ENCODE results near the gene DIPK1A.

The DIPK1A gene

GRCh38 chr1:92952714-92953113 lies 8.5 kb downstream of the DIPK1A start:
- no peak for DNase-seq

GRCh38 chr1:92951141-92951582 lies 10.1 kb downstream of the DIPK1A start:
- no peak for DNase-seq

GRCh38 chr1:92949937-92950817 lies 11.1 kb downstream of the DIPK1A start:
- DNase-seq: no peak

- no peak for DNase-seq
These were observed 13.2 kb downstream of the DIPK1A start for GRCh38 chr1:92948071-92948470.

- no peak for DNase-seq
These were observed 15.5 kb downstream of the DIPK1A start for GRCh38 chr1:92945748-92946270.

- no peak for DNase-seq
These were observed 16.1 kb downstream of the DIPK1A start for GRCh38 chr1:92944901-92945747.

GRCh38 chr1:92943502-92943847 lies 17.8 kb downstream of the DIPK1A start:
- no peak for DNase-seq

- no peak for DNase-seq
These were observed 20.7 kb downstream of the DIPK1A start for GRCh38 chr1:92940541-92940940.

GRCh38 chr1:92937731-92938130 lies 23.5 kb downstream of the DIPK1A start:
- no peak for DNase-seq

GRCh38 chr1:92936865-92937264 lies 24.4 kb downstream of the DIPK1A start:
- no peak for DNase-seq

- peak; percentile 11 to 81 (median 52) for DNase-seq
These were observed 26.6 kb downstream of the DIPK1A start for GRCh38 chr1:92934395-92935378.

- DNase-seq: no peak
These were observed 27.8 kb downstream of the DIPK1A start for GRCh38 chr1:92933459-92933858.

- no peak for DNase-seq
These were observed 29.6 kb downstream of the DIPK1A start for GRCh38 chr1:92931691-92932090.

- no peak for DNase-seq
These were observed 31.8 kb downstream of the DIPK1A start for GRCh38 chr1:92929461-92929860.

GRCh38 chr1:92927870-92928269 lies 33.4 kb downstream of the DIPK1A start:
- DNase-seq: no peak

GRCh38 chr1:92926873-92927272 lies 34.4 kb downstream of the DIPK1A start:
- DNase-seq: no peak

GRCh38 chr1:92924501-92924900 lies 36.8 kb downstream of the DIPK1A start:
- no peak for DNase-seq

- no peak for DNase-seq
These were observed 37.6 kb downstream of the DIPK1A start for GRCh38 chr1:92923664-92924063.

- no peak for DNase-seq
These were observed 38.8 kb downstream of the DIPK1A start for GRCh38 chr1:92922356-92923035.

- DNase-seq: no peak
These were observed 39.9 kb downstream of the DIPK1A start for GRCh38 chr1:92921031-92922023.

GRCh38 chr1:92916899-92917298 lies 44.4 kb downstream of the DIPK1A start:
- no peak for DNase-seq
